GM23338 (cell line): ENCODE measurements around the gene KRT17. TPM values are rescaled to one million over a fixed set of nuclear protein-coding genes. Genes with fewer than 3 reads are reported as not detected.

ENCODE experiments used
- ATAC-seq: fragments of 200-7000 bp; cut with Tn5 transposase; 3 replicates; pipeline ENCODE4 v1.9.1; 2020
- DNase-seq: peaks from one replicate; pipeline ENCODE4 v3.0.0-alpha.2; 2015; ENCODE audit warnings: low spot score
- H2AFZ ChIP-seq: fragments of 200-600 bp; sonication (generic); 2 replicates; pipeline ENCODE4 v1.8.0; 2016; ENCODE audit warnings: antibody characterized with exemption, mild to moderate bottlenecking, moderate library complexity
- H3F3A ChIP-seq: fragments of 200-600 bp; sonication (generic); replicated peaks from 2 replicates; pipeline ENCODE4 v1.8.0; 2017; ENCODE audit warnings: antibody characterized with exemption, mixed run types, low read depth
- H3K27ac ChIP-seq: fragments of 200-600 bp; sonication (generic); 2 replicates; pipeline ENCODE4 v1.6.1; 2016; ENCODE audit warnings: low read depth
- H3K27me3 ChIP-seq: fragments of 200-600 bp; sonication (generic); 2 replicates; pipeline ENCODE4 v1.8.0; 2016; ENCODE audit warnings: mild to moderate bottlenecking, mixed run types, moderate library complexity; ENCODE audit not compliant: insufficient read depth
- H3K36me3 ChIP-seq: fragments of 200-600 bp; sonication (generic); 2 replicates; pipeline ENCODE4 v1.8.0; 2016; ENCODE audit warnings: mild to moderate bottlenecking; ENCODE audit not compliant: insufficient read depth
- H3K4me1 ChIP-seq: fragments of 200-600 bp; sonication (generic); 2 replicates; pipeline ENCODE4 v1.8.0; 2016; ENCODE audit warnings: mild to moderate bottlenecking, moderate library complexity; ENCODE audit not compliant: insufficient read depth
- H3K4me2 ChIP-seq: fragments of 200-600 bp; sonication (generic); 2 replicates; pipeline ENCODE4 v1.7.1; 2017; ENCODE audit warnings: mixed run types
- H3K4me3 ChIP-seq: fragments of 200-600 bp; sonication (generic); 2 replicates; pipeline ENCODE4 v1.6.1; 2016; ENCODE audit warnings: mixed run types
- H3K79me2 ChIP-seq: fragments of 200-600 bp; sonication (generic); replicated peaks from 2 replicates; pipeline ENCODE4 v1.8.0; 2017; ENCODE audit warnings: mild to moderate bottlenecking; ENCODE audit not compliant: insufficient read depth
- H3K9me2 ChIP-seq: fragments of 200-600 bp; sonication (generic); 2 replicates; pipeline ENCODE4 v1.8.0; 2017; ENCODE audit not compliant: insufficient read depth
- H4K20me1 ChIP-seq: fragments of 200-600 bp; sonication (generic); replicated peaks from 2 replicates; pipeline ENCODE4 v1.8.0; 2017; ENCODE audit warnings: mild to moderate bottlenecking; ENCODE audit not compliant: insufficient read depth
- H3K27ac Mint-ChIP-seq: 2 replicates; pipeline ENCODE4 v1.8.0; 2020; ENCODE audit warnings: inconsistent platforms, mild to moderate bottlenecking, moderate library complexity, mixed read lengths
- H3K27me3 Mint-ChIP-seq: 3 replicates; pipeline ENCODE4 v1.8.0; 2022; ENCODE audit warnings: low read depth, mild to moderate bottlenecking, moderate library complexity, mixed read lengths, inconsistent platforms; ENCODE audit not compliant: insufficient read depth, poor library complexity
- H3K36me3 Mint-ChIP-seq: 3 replicates; pipeline ENCODE4 v1.8.0; 2021; ENCODE audit warnings: low read depth, mild to moderate bottlenecking, inconsistent platforms, moderate library complexity, mixed read lengths
- H3K4me1 Mint-ChIP-seq: 3 replicates; pipeline ENCODE4 v1.8.0; 2020; ENCODE audit warnings: mild to moderate bottlenecking, inconsistent platforms, mixed read lengths
- H3K4me3 Mint-ChIP-seq: 3 replicates; pipeline ENCODE4 v1.8.0; 2021; ENCODE audit warnings: moderate library complexity, mild to moderate bottlenecking, inconsistent platforms, mixed read lengths
- H3K9me3 Mint-ChIP-seq: 3 replicates; pipeline ENCODE4 v1.8.0; 2020; ENCODE audit warnings: moderate library complexity, mild to moderate bottlenecking, inconsistent platforms, mixed read lengths
- CREB1 ChIP-seq: fragments of 250-450 bp; sonication (Bioruptor Pico); IDR thresholded peaks from 2 replicates; pipeline ENCODE4 v1.5.0; 2020; ENCODE audit warnings: low read depth, mild to moderate bottlenecking, moderate library complexity
- POLR2AphosphoS5 ChIP-seq: IDR thresholded peaks from 2 replicates; pipeline ENCODE4 v1.6.1; 2016; ENCODE audit warnings: antibody characterized with exemption, low read depth
- polyA plus RNA-seq: library from polyadenylated mRNA; unstranded; fragments of >200 nt; fragmentation: Nextera tagmentation; extraction: Ambion mirVana; gene quantifications from 2 replicates; pipeline ENCODE4 v1.2.1, GENCODE V29; 2016
- total RNA-seq: library from RNA; depleted of rRNA; stranded (reverse); fragments of >200 nt; shearing (Covaris generic); gene quantifications from 2 replicates; pipeline ENCODE4 v1.2.3, GENCODE V29; 2014
- TF ChIP-seq, protein P1 (sequence below): IDR thresholded peaks from one replicate; pipeline ENCODE4 v1.6.1; 2018; ENCODE audit warnings: antibody characterized with exemption; ENCODE audit not compliant: unreplicated experiment
- TF ChIP-seq, protein P2 (sequence below), 2 experiments: fragments of 200-600 bp in 1 of 2; sonication (generic) in 1 of 2; conservative IDR thresholded peaks; 2 replicates each; pipeline versions ENCODE4 v1.5.1 to v1.6.1; 2016 to 2017; ENCODE audit warnings: antibody characterized with exemption in 2 of 2, low read depth in 2 of 2, mild to moderate bottlenecking in 2 of 2, moderate library complexity in 1 of 2
- TF ChIP-seq, protein P3 (sequence below): fragments of 250-450 bp; sonication (Bioruptor Pico); IDR thresholded peaks from 2 replicates; pipeline ENCODE4 v1.5.0; 2020; ENCODE audit warnings: mild to moderate bottlenecking, moderate library complexity
- TF ChIP-seq, protein P4 (sequence below): IDR thresholded peaks from 2 replicates; pipeline ENCODE4 v1.6.1; 2016; ENCODE audit warnings: antibody characterized with exemption

Gene KRT17
- total and polyA plus RNA-seq, 2 experiments from 2014 or later, result 0.63 to 1.8 TPM

DNA sequence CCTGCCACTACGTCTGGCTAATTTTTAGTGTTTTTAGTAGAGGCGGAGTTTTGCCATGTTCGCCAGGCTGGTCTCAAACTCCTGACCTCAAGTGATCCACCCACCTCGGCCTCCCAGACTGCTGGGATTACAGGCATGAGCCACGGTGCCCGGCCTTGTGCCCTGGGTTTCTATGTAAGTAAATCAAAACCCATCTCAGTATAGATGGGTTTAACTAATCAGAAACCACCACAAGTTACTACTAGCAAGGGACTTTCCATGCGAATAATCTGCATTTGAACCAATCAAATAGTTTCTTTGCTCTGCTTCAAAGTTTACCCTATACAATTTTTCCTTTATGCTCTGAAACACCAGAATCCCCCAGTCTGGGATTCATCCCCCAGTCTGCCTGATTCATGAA lies 47.8 kb upstream of the KRT17 start (continued):
- TF ChIP-seq, protein P1, sequence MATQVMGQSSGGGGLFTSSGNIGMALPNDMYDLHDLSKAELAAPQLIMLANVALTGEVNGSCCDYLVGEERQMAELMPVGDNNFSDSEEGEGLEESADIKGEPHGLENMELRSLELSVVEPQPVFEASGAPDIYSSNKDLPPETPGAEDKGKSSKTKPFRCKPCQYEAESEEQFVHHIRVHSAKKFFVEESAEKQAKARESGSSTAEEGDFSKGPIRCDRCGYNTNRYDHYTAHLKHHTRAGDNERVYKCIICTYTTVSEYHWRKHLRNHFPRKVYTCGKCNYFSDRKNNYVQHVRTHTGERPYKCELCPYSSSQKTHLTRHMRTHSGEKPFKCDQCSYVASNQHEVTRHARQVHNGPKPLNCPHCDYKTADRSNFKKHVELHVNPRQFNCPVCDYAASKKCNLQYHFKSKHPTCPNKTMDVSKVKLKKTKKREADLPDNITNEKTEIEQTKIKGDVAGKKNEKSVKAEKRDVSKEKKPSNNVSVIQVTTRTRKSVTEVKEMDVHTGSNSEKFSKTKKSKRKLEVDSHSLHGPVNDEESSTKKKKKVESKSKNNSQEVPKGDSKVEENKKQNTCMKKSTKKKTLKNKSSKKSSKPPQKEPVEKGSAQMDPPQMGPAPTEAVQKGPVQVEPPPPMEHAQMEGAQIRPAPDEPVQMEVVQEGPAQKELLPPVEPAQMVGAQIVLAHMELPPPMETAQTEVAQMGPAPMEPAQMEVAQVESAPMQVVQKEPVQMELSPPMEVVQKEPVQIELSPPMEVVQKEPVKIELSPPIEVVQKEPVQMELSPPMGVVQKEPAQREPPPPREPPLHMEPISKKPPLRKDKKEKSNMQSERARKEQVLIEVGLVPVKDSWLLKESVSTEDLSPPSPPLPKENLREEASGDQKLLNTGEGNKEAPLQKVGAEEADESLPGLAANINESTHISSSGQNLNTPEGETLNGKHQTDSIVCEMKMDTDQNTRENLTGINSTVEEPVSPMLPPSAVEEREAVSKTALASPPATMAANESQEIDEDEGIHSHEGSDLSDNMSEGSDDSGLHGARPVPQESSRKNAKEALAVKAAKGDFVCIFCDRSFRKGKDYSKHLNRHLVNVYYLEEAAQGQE, result no peak

DNA sequence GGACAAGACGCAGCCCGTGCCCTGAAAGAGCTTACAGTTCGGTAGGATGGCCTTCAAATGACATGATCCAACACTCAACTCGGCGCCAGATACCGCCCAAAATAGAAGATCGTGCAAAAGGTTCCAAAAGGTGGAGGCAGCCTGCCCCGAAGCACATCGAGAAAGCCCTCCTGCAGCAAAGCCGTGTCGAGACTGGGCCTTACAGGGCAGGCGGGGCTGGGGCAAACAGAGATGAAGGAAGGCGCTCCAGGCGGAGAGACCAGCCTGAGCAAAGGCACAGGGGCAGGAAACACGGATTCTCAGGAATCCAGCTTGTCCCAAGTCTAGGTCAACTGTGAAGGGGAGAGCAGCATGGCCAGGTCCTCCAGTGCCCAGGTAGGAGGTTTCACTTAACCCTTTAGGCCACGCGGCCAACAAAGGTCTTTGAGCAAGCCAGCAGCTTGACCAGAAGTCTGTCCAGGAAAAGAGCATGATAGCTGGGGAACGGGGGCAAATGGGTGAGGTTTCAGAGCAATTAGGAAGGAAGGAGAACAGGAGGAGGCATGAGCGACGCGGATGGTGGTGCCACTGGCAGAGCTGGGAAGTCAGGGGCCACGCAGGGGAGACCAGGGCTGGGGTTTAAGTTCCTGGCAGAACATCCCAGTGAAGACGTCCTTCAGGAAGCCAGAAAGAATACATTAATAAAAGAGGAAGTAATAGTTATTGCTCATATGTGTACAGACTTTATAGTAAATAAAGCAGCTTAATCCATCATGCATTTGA lies 43.1 kb upstream of the KRT17 start:
- no peak overlapping the region for H3K27ac Mint-ChIP-seq
- H3K4me2 ChIP-seq, result peak overlapping the region; percentile 95
- H3K36me3 Mint-ChIP-seq, result no peaks in the 10 kb centered on the region
- H2AFZ ChIP-seq, result peak overlapping the region; percentile 98
- H3K27me3 ChIP-seq, result no peaks in the 10 kb centered on the region
- no peaks in the 10 kb centered on the region for H3K36me3 ChIP-seq
- H3K4me1 Mint-ChIP-seq, result peaks cover 16% of the 10 kb centered on the region
- peak overlapping the region; percentile 76 for H3K4me3 ChIP-seq
- peak overlapping the region; percentile 71 for H3K4me3 Mint-ChIP-seq
- H4K20me1 ChIP-seq, result no peaks in the 10 kb centered on the region
- peaks cover 13% of the 10 kb centered on the region; the same call in 1 of the 2 replicates for H3K4me1 ChIP-seq
- H3K79me2 ChIP-seq, result no peaks in the 10 kb centered on the region
- no peaks in the 10 kb centered on the region; the same call in 1 of the 3 replicates for H3K9me3 Mint-ChIP-seq
- no peaks in the 10 kb centered on the region for H3K9me2 ChIP-seq
- H3K27ac ChIP-seq, result no peak overlapping the region
- peaks cover 30% of the 10 kb centered on the region for H3K27me3 Mint-ChIP-seq
- no peak for DNase-seq
- H3F3A ChIP-seq, result no peaks in the 10 kb centered on the region
- ATAC-seq, result peak; percentile 12
- TF ChIP-seq, protein P2, sequence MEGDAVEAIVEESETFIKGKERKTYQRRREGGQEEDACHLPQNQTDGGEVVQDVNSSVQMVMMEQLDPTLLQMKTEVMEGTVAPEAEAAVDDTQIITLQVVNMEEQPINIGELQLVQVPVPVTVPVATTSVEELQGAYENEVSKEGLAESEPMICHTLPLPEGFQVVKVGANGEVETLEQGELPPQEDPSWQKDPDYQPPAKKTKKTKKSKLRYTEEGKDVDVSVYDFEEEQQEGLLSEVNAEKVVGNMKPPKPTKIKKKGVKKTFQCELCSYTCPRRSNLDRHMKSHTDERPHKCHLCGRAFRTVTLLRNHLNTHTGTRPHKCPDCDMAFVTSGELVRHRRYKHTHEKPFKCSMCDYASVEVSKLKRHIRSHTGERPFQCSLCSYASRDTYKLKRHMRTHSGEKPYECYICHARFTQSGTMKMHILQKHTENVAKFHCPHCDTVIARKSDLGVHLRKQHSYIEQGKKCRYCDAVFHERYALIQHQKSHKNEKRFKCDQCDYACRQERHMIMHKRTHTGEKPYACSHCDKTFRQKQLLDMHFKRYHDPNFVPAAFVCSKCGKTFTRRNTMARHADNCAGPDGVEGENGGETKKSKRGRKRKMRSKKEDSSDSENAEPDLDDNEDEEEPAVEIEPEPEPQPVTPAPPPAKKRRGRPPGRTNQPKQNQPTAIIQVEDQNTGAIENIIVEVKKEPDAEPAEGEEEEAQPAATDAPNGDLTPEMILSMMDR (conservative IDR thresholded peaks at IDR 0.05; ENCODE audit: low read depth in 2 of 2), result no peak
- TF ChIP-seq, protein P3, sequence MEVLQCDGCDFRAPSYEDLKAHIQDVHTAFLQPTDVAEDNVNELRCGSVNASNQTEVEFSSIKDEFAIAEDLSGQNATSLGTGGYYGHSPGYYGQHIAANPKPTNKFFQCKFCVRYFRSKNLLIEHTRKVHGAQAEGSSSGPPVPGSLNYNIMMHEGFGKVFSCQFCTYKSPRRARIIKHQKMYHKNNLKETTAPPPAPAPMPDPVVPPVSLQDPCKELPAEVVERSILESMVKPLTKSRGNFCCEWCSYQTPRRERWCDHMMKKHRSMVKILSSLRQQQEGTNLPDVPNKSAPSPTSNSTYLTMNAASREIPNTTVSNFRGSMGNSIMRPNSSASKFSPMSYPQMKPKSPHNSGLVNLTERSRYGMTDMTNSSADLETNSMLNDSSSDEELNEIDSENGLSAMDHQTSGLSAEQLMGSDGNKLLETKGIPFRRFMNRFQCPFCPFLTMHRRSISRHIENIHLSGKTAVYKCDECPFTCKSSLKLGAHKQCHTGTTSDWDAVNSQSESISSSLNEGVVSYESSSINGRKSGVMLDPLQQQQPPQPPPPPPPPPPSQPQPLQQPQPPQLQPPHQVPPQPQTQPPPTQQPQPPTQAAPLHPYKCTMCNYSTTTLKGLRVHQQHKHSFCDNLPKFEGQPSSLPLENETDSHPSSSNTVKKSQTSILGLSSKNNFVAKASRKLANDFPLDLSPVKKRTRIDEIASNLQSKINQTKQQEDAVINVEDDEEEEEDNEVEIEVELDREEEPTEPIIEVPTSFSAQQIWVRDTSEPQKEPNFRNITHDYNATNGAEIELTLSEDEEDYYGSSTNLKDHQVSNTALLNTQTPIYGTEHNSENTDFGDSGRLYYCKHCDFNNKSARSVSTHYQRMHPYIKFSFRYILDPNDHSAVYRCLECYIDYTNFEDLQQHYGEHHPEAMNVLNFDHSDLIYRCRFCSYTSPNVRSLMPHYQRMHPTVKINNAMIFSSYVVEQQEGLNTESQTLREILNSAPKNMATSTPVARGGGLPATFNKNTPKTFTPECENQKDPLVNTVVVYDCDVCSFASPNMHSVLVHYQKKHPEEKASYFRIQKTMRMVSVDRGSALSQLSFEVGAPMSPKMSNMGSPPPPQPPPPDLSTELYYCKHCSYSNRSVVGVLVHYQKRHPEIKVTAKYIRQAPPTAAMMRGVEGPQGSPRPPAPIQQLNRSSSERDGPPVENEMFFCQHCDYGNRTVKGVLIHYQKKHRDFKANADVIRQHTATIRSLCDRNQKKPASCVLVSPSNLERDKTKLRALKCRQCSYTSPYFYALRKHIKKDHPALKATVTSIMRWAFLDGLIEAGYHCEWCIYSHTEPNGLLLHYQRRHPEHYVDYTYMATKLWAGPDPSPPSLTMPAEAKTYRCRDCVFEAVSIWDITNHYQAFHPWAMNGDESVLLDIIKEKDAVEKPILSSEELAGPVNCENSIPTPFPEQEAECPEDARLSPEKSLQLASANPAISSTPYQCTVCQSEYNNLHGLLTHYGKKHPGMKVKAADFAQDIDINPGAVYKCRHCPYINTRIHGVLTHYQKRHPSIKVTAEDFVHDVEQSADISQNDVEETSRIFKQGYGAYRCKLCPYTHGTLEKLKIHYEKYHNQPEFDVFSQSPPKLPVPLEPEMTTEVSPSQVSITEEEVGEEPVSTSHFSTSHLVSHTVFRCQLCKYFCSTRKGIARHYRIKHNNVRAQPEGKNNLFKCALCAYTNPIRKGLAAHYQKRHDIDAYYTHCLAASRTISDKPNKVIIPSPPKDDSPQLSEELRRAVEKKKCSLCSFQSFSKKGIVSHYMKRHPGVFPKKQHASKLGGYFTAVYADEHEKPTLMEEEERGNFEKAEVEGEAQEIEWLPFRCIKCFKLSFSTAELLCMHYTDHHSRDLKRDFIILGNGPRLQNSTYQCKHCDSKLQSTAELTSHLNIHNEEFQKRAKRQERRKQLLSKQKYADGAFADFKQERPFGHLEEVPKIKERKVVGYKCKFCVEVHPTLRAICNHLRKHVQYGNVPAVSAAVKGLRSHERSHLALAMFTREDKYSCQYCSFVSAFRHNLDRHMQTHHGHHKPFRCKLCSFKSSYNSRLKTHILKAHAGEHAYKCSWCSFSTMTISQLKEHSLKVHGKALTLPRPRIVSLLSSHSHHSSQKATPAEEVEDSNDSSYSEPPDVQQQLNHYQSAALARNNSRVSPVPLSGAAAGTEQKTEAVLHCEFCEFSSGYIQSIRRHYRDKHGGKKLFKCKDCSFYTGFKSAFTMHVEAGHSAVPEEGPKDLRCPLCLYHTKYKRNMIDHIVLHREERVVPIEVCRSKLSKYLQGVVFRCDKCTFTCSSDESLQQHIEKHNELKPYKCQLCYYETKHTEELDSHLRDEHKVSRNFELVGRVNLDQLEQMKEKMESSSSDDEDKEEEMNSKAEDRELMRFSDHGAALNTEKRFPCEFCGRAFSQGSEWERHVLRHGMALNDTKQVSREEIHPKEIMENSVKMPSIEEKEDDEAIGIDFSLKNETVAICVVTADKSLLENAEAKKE, result no peak
- TF ChIP-seq, protein P1, result no peak
- TF ChIP-seq, protein P4, sequence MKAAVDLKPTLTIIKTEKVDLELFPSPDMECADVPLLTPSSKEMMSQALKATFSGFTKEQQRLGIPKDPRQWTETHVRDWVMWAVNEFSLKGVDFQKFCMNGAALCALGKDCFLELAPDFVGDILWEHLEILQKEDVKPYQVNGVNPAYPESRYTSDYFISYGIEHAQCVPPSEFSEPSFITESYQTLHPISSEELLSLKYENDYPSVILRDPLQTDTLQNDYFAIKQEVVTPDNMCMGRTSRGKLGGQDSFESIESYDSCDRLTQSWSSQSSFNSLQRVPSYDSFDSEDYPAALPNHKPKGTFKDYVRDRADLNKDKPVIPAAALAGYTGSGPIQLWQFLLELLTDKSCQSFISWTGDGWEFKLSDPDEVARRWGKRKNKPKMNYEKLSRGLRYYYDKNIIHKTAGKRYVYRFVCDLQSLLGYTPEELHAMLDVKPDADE, result no peak
- TF ChIP-seq POLR2AphosphoS5 (no peak), CREB1 (CRISPR knock-in tag) (no peak)
